ENCODE data around the gene EIF4EBP3. TPM values are rescaled to one million over a fixed set of nuclear protein-coding genes. Genes with fewer than 3 reads are reported as not detected.

The EIF4EBP3 gene
- total and polyA plus RNA-seq, 2 donors (not counting 1 experiment from before 2014, with no cell fraction given) = 1.8 to 3.0 TPM

- Histone ChIP-seq H3K4me3 (replicated peaks in 1 of 4; ENCODE audit: control extremely low read depth in 1 of 4, insufficient read depth in 1 of 4, low read depth in 3 of 4, low read length in 4 of 4) (no peak overlapping the region), H4K20me1 (ENCODE audit: control insufficient read depth, extremely low read depth, insufficient read depth, low read length) (no peaks in the 10 kb centered on the region), H3K4me2 (ENCODE audit: extremely low read depth, insufficient read depth, low read length) (no peak overlapping the region), H3K79me2 (ENCODE audit: control insufficient read depth, insufficient read depth, low read length) (no peaks in the 10 kb centered on the region), H3K27ac (ENCODE audit: insufficient read depth, low read length) (no peak overlapping the region), H3K36me3 (ENCODE audit: control insufficient read depth, insufficient read depth, low read length) (peaks cover 5% of the 10 kb centered on the region), H3K27me3 (ENCODE audit: control insufficient read depth, insufficient read depth, low read length) (no peaks in the 10 kb centered on the region), H2AFZ (ENCODE audit: low read length) (no peak overlapping the region), H3K9ac (ENCODE audit: insufficient read depth, low read length) (no peak overlapping the region), H3K4me1 (ENCODE audit: control insufficient read depth, extremely low read depth, insufficient read depth, low read length) (no peaks in the 10 kb centered on the region), H3K9me3 (ENCODE audit: control insufficient read depth, insufficient read depth, low read depth, low read length) (no peaks in the 10 kb centered on the region)
- TF ChIP-seq, protein P1, sequence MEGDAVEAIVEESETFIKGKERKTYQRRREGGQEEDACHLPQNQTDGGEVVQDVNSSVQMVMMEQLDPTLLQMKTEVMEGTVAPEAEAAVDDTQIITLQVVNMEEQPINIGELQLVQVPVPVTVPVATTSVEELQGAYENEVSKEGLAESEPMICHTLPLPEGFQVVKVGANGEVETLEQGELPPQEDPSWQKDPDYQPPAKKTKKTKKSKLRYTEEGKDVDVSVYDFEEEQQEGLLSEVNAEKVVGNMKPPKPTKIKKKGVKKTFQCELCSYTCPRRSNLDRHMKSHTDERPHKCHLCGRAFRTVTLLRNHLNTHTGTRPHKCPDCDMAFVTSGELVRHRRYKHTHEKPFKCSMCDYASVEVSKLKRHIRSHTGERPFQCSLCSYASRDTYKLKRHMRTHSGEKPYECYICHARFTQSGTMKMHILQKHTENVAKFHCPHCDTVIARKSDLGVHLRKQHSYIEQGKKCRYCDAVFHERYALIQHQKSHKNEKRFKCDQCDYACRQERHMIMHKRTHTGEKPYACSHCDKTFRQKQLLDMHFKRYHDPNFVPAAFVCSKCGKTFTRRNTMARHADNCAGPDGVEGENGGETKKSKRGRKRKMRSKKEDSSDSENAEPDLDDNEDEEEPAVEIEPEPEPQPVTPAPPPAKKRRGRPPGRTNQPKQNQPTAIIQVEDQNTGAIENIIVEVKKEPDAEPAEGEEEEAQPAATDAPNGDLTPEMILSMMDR (conservative IDR thresholded peaks at IDR 0.05 in 1 of 2, IDR thresholded peaks at IDR 0.05 in 1 of 2; ENCODE audit: low read depth in 1 of 2, low read length in 2 of 2) = no peak
- no peak for TF ChIP-seq EZH2 (IDR thresholded peaks at IDR 0.05; ENCODE audit: low read length, missing control alignments)
- DNase-seq (ENCODE audit: low read depth in 2 of 2) = no peak
Measured at GRCh38 chr5:140502834-140503233, 44.6 kb upstream of the EIF4EBP3 start.

GRCh38 chr5:140509898-140510297, 37.6 kb upstream of the EIF4EBP3 start:
- Histone ChIP-seq H3K27me3 (ENCODE audit: control insufficient read depth, insufficient read depth, low read length) (no peaks in the 10 kb centered on the region), H3K36me3 (ENCODE audit: control insufficient read depth, insufficient read depth, low read length) (peaks cover 6% of the 10 kb centered on the region), H3K9me3 (ENCODE audit: control insufficient read depth, insufficient read depth, low read depth, low read length) (no peaks in the 10 kb centered on the region), H4K20me1 (ENCODE audit: control insufficient read depth, extremely low read depth, insufficient read depth, low read length) (no peaks in the 10 kb centered on the region), H3K4me1 (ENCODE audit: control insufficient read depth, extremely low read depth, insufficient read depth, low read length) (no peaks in the 10 kb centered on the region), H3K4me3 (replicated peaks in 1 of 4; ENCODE audit: control extremely low read depth in 1 of 4, insufficient read depth in 1 of 4, low read depth in 3 of 4, low read length in 4 of 4) (no peak overlapping the region), H3K27ac (ENCODE audit: insufficient read depth, low read length) (no peak overlapping the region), H2AFZ (ENCODE audit: low read length) (no peak overlapping the region), H3K79me2 (ENCODE audit: control insufficient read depth, insufficient read depth, low read length) (no peaks in the 10 kb centered on the region), H3K9ac (ENCODE audit: insufficient read depth, low read length) (no peak overlapping the region), H3K4me2 (ENCODE audit: extremely low read depth, insufficient read depth, low read length) (no peak overlapping the region)
- TF ChIP-seq EZH2 (IDR thresholded peaks at IDR 0.05; ENCODE audit: low read length, missing control alignments) = no peak
- TF ChIP-seq, protein P1 (conservative IDR thresholded peaks at IDR 0.05 in 1 of 2, IDR thresholded peaks at IDR 0.05 in 1 of 2; ENCODE audit: low read depth in 1 of 2, low read length in 2 of 2) = no peak
- DNase-seq (ENCODE audit: low read depth in 2 of 2) = no peak

DNA sequence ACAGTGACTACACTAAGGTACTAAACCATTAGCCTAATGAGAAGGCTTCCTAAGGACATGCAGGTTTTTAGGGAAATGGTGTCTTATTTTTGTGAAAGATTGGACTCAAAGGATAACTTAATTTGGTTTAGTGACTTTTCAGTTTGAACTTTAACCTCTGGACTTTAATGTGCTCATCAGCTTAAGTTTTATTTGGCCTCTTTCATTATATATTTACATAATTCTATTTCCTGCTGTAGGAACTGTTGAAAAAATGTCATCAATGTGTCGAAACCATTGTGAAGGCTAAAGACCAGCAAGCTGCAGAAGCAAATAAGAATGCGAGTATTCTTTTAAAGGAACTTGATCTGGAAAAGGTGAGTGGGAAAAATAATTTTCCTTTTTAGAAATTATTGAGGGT, 34.3 kb upstream of the EIF4EBP3 start:
- Histone ChIP-seq H3K36me3 (ENCODE audit: control insufficient read depth, insufficient read depth, low read length) (peaks cover 4% of the 10 kb centered on the region), H3K4me1 (ENCODE audit: control insufficient read depth, extremely low read depth, insufficient read depth, low read length) (no peaks in the 10 kb centered on the region), H3K9ac (ENCODE audit: insufficient read depth, low read length) (no peak overlapping the region), H3K27me3 (ENCODE audit: control insufficient read depth, insufficient read depth, low read length) (no peaks in the 10 kb centered on the region), H3K79me2 (ENCODE audit: control insufficient read depth, insufficient read depth, low read length) (no peaks in the 10 kb centered on the region), H3K27ac (ENCODE audit: insufficient read depth, low read length) (no peak overlapping the region), H3K4me2 (ENCODE audit: extremely low read depth, insufficient read depth, low read length) (no peak overlapping the region), H3K9me3 (ENCODE audit: control insufficient read depth, insufficient read depth, low read depth, low read length) (no peaks in the 10 kb centered on the region), H3K4me3 (replicated peaks in 1 of 4; ENCODE audit: control extremely low read depth in 1 of 4, insufficient read depth in 1 of 4, low read depth in 3 of 4, low read length in 4 of 4) (no peak overlapping the region), H4K20me1 (ENCODE audit: control insufficient read depth, extremely low read depth, insufficient read depth, low read length) (no peaks in the 10 kb centered on the region), H2AFZ (ENCODE audit: low read length) (no peak overlapping the region)
- DNase-seq (ENCODE audit: low read depth in 2 of 2) = no peak
- TF ChIP-seq EZH2 (IDR thresholded peaks at IDR 0.05; ENCODE audit: low read length, missing control alignments) = no peak
- TF ChIP-seq, protein P1 (conservative IDR thresholded peaks at IDR 0.05 in 1 of 2, IDR thresholded peaks at IDR 0.05 in 1 of 2; ENCODE audit: low read depth in 1 of 2, low read length in 2 of 2) = no peak

Data from fibroblast of lung (primary cell).